GM21825 (cell line): ENCODE data around the gene FAM193A.
"Not testable (repeated sequence)": the region's sequence is repeated elsewhere in the genome, so short reads cannot be mapped to it uniquely, and the experiment has no call there.

Source experiments
- ATAC-seq: cut with Tn5 transposase; IDR thresholded peaks from one replicate; pipeline ENCODE4 v1.9.1; 2021; ENCODE audit warnings: mild to moderate bottlenecking, moderate library complexity; ENCODE audit not compliant: unreplicated experiment

FAM193A gene

DNA sequence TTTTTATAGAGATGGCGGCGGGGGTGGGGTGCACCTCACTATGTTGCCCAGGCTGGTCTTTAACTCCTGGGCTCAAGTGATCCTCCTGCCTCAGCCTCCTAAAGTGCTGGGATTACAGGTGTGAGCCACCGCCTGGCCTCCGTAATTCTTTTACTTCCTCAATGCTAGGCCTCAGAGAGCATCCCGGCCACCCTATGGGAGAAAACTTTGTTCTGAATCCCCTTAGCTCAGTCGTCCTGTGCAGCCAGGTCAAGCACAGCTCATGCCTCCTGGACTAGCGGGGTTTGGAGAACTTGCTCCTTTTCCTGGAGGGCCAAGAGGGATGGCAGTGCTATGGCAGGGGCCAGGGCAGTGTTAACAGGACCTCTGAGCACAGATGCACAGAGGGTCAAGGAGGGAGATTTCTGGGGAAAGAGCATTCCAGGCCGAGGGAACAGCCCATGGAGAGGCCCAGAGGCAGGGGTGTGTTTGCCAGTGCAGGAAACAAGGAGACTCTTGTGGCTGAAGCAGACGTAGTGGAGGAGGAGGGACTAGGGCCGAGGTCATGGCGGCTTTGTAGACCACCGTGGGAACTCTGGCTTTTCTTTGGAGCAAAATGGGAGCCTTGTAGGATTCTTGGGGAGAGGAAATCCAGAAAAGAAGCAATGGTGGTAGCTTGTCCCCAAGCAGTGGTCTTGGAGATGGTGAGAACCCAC is 229.5 kb downstream of the FAM193A start:
- ATAC-seq, result no peak

- ATAC-seq, result no peak
Observed at GRCh38 chr4:2767046-2767704, 230.7 kb downstream of the FAM193A start.

DNA sequence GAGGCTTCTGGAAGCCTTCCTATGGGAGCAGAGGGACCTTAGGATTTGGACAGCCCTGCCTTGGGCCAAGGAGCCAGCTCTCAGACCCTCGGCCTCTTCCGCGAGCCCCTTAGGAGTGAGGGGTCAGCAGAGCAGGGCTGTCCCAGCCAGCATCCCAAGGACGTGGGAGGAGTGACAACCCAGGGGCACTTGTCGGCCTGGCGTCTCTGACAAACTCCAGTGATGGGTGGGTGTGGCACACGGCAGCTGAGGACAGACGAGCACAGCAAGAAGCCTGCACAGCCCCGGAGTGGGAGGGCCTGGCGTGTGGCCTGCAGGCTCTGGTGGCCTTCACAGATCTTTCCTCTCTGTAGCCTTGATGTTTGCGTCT is 231.2 kb downstream of the FAM193A start:
- no peak for ATAC-seq

GRCh38 chr4:2768124-2768523 is 231.7 kb downstream of the FAM193A start:
- no peak for ATAC-seq

DNA sequence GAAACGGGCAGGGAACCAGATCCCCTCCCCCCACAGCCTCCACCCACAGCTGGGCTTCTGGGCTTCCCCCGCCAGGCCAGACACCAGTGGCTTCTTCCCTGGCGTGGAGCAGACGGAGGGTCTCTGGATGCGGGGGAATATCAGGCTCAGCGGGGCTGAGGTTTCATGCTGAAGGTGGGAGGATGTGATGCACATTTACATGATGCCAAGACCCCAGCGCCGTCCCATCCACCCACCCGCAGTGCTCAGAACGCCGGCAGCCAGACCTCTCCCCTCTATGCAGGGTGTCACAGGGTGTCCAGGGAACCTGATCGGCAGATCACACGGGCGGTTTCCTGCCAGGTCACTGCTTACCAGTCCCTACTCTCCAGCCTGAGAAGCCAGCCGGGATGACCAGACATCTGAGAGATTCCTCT is 232.5 kb downstream of the FAM193A start:
- ATAC-seq, result no peak

DNA sequence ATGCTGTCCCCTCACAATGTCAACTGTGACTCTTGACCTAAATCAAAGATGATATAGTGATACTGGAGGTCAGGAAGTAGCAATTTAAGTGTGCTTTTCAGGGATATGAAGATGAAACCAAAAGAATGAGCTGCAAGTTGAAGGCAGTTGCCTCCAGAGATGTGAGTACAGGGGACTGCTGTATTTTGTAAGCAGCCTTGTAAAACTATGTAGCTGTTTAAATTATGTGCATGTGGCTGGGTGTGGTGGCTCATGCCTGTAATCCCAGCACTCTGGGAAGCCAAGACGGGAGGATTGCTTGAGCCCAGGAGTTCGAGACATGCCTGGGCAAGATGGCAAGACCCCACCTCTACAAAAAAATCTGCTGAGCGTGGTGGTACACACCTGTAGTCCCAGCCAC is 234.8 kb downstream of the FAM193A start:
- ATAC-seq, result no peak

DNA sequence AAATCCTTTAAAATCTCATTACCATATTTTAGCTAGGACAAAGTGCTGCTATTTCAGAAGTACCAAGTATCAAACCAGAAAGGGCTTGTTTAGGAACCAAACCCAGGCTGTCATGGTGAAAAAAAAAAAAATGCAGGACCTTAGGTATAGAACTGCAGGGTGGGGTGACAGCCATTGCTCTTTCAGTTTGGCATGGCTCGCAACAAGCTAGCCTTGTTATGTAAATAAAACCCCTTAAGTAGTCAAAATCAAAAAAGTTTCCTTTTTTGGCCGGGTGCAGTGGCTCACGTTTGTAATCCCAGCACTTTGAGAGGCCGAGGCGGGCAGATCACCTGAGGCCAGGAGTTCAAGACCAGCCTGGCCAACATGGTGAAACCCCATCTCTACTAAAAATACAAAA is 244.2 kb downstream of the FAM193A start:
- ATAC-seq, result not testable (repeated sequence)

GRCh38 chr4:2781911-2782310 is 245.5 kb downstream of the FAM193A start:
- ATAC-seq, result no peak
